Fibroblast of villous mesenchyme (primary cell): ENCODE data around the gene FLT3LG. TPM values are rescaled to one million over a fixed set of nuclear protein-coding genes. Genes with fewer than 3 reads are reported as not detected.
"Not testable (repeated sequence)": the region's sequence is repeated elsewhere in the genome, so short reads cannot be mapped to it uniquely, and the experiment has no call there.

Source experiments
- DNase-seq: peaks from one replicate; pipeline ENCODE4 v3.0.0-alpha.2; 2010; ENCODE audit warnings: low read depth
- H3K4me3 ChIP-seq: 2 replicates; pipeline ENCODE4 v1.5.1; 2011; ENCODE audit warnings: low read depth, mild to moderate bottlenecking, low read length
- total RNA-seq: library from RNA; depleted of rRNA; stranded (reverse); fragments of >200 nt; gene quantifications from 2 replicates; pipeline ENCODE4 v1.2.3, GENCODE V29; 2012
- TF ChIP-seq, protein P1 (sequence below): IDR thresholded peaks from 2 replicates; pipeline ENCODE4 v1.5.1; 2012; ENCODE audit warnings: low read depth, mild to moderate bottlenecking, low read length; ENCODE audit not compliant: insufficient read depth

FLT3LG gene
- total RNA-seq, 1 donor = 2.6 TPM

DNA sequence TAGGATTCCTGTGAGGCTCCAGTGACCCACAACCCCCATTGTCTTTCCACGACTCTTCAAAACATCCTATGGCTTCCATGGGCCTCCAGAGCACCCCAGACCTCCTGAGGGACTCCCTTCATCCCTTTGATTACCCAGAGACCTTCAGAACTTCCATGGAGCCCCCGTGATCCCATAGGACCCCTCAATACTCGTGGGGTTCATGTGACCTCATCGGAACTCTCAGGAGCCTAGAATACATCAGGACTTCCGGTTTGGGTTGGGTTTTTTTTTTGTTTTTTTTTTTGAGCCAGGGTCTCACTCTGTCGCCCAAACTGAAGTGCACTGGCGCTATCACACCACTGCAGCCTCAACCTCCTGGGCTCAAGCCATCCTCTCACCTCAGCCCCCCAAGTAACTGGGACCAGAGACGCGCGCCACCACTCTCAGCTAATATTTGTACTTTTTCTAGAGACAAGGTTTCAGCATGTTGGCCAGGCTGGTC lies 20.2 kb upstream of the FLT3LG start:
- DNase-seq = no peak
- TF ChIP-seq, protein P1, sequence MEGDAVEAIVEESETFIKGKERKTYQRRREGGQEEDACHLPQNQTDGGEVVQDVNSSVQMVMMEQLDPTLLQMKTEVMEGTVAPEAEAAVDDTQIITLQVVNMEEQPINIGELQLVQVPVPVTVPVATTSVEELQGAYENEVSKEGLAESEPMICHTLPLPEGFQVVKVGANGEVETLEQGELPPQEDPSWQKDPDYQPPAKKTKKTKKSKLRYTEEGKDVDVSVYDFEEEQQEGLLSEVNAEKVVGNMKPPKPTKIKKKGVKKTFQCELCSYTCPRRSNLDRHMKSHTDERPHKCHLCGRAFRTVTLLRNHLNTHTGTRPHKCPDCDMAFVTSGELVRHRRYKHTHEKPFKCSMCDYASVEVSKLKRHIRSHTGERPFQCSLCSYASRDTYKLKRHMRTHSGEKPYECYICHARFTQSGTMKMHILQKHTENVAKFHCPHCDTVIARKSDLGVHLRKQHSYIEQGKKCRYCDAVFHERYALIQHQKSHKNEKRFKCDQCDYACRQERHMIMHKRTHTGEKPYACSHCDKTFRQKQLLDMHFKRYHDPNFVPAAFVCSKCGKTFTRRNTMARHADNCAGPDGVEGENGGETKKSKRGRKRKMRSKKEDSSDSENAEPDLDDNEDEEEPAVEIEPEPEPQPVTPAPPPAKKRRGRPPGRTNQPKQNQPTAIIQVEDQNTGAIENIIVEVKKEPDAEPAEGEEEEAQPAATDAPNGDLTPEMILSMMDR = no peak
- H3K4me3 ChIP-seq = peak overlapping the region; percentile 87

DNA sequence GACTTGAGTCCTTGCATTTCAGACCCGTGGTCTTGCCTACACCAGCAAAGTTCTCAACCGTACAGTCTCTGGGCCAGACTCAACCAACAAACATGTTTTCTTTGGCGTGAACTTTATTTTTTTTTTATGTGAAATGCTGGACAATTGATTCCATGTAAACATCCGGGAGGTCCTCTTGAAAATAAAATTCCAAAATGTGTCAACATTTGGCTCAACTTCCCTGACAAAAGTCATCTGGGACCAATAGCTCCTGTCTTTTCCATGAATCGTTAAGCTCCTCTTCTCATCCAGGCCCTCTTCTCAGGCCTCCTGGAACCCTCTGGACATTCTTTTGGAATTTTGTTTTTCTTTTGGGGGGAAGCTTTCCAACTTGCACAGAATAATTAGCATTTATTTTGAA lies 18.2 kb upstream of the FLT3LG start:
- peak; percentile 80 for DNase-seq
- TF ChIP-seq, protein P1 = no peak
- no peak overlapping the region for H3K4me3 ChIP-seq

DNA sequence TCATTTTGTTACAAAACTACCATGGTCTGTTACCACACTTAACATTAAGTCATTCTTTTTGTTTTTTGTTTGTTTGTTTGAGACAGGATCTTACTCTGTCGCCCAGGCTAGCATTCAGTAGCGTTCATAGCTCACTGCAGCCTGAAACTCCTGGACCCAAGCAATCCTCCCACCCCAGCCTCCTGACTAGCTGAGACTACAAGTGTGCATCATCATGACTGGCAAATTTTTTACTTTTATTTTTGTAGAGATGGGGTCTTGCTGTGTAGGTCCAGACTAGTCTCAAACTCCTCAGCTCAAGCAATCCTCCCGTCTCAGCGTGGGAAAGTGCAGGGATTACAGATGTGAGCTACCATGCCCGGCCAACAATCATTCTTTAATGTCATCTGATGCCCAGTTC lies 17.7 kb upstream of the FLT3LG start:
- H3K4me3 ChIP-seq = no peak overlapping the region
- DNase-seq = peak; percentile 77
- TF ChIP-seq, protein P1 = no peak

DNA sequence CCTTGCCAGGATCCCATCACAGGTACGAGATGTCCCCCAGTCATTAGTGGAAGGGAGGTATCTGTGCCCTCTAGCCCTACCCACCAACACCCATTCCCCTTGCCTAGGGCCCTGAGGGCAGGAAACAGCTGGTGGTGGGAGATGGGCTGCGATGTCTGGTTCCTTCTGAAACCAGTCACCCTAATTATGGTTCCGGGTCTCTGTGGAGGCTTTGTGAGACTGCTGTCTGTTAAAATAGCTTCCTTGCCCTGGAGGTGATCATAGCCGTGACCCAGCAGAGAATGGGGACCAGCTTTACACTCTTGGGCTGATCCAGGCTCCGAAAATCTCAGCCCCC lies 15.5 kb upstream of the FLT3LG start:
- TF ChIP-seq, protein P1 = no peak
- no peak for DNase-seq
- H3K4me3 ChIP-seq = no peak overlapping the region

DNA sequence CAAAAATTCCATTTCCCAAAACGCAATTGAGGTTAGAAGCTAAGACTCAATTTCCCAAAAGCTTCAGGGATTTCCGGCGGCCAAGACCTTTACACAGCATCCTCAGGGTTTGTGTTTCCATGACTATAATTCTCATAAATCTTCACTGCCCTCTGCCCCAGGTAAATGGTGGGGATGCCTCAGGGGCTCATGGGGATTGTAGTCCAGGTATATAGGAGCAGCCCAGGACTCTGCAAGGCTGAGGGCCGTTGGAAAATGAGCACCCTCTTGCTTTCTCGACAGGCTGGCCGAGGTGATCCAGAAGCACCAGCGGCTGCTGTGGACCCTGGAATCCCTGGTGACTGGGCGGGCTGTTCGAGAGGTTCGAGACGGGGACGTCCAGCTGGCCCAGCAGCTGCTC lies 14.6 kb upstream of the FLT3LG start:
- TF ChIP-seq, protein P1 = no peak
- no peak overlapping the region for H3K4me3 ChIP-seq
- no peak for DNase-seq

DNA sequence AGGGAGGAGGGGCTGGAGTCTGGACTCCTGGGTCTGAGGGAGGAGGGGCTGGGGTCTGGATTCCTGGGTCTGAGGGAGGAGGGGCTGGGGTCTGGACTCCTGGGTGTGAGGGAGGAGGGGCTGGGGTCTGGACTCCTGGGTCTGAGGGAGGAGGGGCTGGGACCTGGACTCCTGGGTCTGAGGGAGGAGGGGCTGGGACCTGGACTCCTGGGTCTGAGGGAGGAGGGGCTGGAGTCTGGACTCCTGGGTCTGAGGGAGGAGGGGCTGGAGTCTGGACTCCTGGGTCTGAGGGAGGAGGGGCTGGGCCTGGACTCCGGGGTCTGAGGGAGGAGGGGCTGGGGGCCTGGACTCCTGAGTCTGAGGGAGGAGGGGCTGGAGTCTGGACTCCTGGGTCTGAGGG lies 12.9 kb upstream of the FLT3LG start:
- DNase-seq, H3K4me3 ChIP-seq: not testable (repeated sequence)

DNA sequence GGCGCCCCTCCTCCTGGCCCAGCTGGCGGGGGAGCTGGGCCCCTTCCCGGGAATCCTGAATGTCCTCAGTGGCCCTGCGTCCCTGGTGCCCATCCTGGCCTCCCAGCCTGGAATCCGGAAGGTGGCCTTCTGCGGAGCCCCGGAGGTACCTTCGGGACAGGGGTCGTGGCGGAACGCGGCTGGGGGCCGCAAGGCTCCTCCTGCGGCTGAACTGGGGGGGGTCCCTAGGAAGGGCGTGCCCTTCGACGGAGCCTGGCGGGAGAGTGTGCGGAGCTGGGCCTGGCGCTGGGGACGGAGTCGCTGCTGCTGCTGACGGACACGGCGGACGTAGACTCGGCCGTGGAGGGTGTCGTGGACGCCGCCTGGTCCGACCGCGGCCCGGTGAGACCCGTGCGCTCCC lies 12.4 kb upstream of the FLT3LG start:
- no peak for DNase-seq
- no peak overlapping the region for H3K4me3 ChIP-seq
- TF ChIP-seq, protein P1 = no peak
